GM12878 (cell line): ENCODE data around the gene LRRC74B. TPM values are rescaled to one million over a fixed set of nuclear protein-coding genes. Genes with fewer than 3 reads are reported as not detected.

Experiments
- ATAC-seq: fragments of 200-7000 bp; cut with Tn5 transposase; 3 replicates; pipeline ENCODE4 v1.9.1; 2020; ENCODE audit warnings: mild to moderate bottlenecking, moderate library complexity
- BruUV-seq: library from RNA; stranded (reverse); fragments of 400-500 nt; replicated peaks from 2 replicates; lab custom pipeline; 2021; lab: Mats Ljungman, UMichigan
- CTCF ChIA-PET: fragments of 300-600 bp; sonication (Branson Sonifier 250); formaldehyde crosslinking; extraction: SDS; loops from one replicate; lab custom pipeline; 2021; ENCODE audit warnings: inconsistent platforms; lab: Yijun Ruan, JAX
- POLR2A ChIA-PET: fragments of 350-600 bp; formaldehyde crosslinking; extraction: SDS; loops from one replicate; lab custom pipeline; 2021; ENCODE audit warnings: inconsistent platforms; lab: Charles Lee
- RAD21 ChIA-PET: fragments of 300-600 bp; sonication (Branson Sonifier 250); formaldehyde crosslinking; loops from one replicate; lab custom pipeline; 2023; ENCODE audit warnings: antibody characterized with exemption; ENCODE audit not compliant: unreplicated experiment; lab: Charles Lee
- SMC1A ChIA-PET: fragments of 300-600 bp; sonication (Branson Sonifier 250); formaldehyde crosslinking; loops from one replicate; lab custom pipeline; 2023; ENCODE audit not compliant: unreplicated experiment, uncharacterized antibody; lab: Charles Lee
- DNase-seq: peaks from one replicate; pipeline ENCODE4 v3.0.0-alpha.2; 2011; ENCODE audit warnings: low read depth, low spot score
- FAIRE-seq: peaks from 3 replicates; lab custom pipeline; 2011; peaks lifted over from hg19 to GRCh38; lab: Jason Lieb, UNC
- H2AFZ ChIP-seq: 2 replicates; pipeline ENCODE4 v1.6.0; 2011; ENCODE audit warnings: low read depth, low read length, control low read depth; ENCODE audit not compliant: control insufficient read depth
- H3K27ac ChIP-seq: 2 replicates; pipeline ENCODE4 v1.5.1; 2011; ENCODE audit warnings: control low read depth; ENCODE audit not compliant: control insufficient read depth, insufficient read depth
- H3K27me3 ChIP-seq, 2 experiments: replicated peaks in 1 of 2; 2 replicates each; pipeline versions ENCODE4 v1.6.0 to v1.6.1; 2011; ENCODE audit warnings: low read length in 1 of 2; ENCODE audit not compliant: control insufficient read depth in 2 of 2, insufficient read depth in 2 of 2
- H3K36me3 ChIP-seq, 2 experiments: 2 replicates each; pipeline ENCODE4 v1.5.1; 2011; ENCODE audit warnings: low read length in 1 of 2; ENCODE audit not compliant: control insufficient read depth in 2 of 2, insufficient read depth in 2 of 2
- H3K4me1 ChIP-seq: 2 replicates; pipeline ENCODE4 v1.6.1; 2011; ENCODE audit warnings: mild to moderate bottlenecking, low read length, moderate library complexity, mixed read lengths; ENCODE audit not compliant: control insufficient read depth, insufficient read depth
- H3K4me2 ChIP-seq: 2 replicates; pipeline ENCODE4 v1.6.0; 2011; ENCODE audit warnings: control low read depth; ENCODE audit not compliant: control insufficient read depth, insufficient read depth
- H3K4me3 ChIP-seq: fragments of 200-600 bp; sonication (generic); 2 replicates; pipeline ENCODE4 v1.5.1; 2016
- H3K79me2 ChIP-seq: 2 replicates; pipeline ENCODE4 v1.6.0; 2011; ENCODE audit warnings: low read length; ENCODE audit not compliant: control insufficient read depth, insufficient read depth
- H3K9ac ChIP-seq: 2 replicates; pipeline ENCODE4 v1.8.0; 2011; ENCODE audit warnings: low read length, control low read depth, mixed read lengths; ENCODE audit not compliant: control insufficient read depth, insufficient read depth
- H3K9me3 ChIP-seq: replicated peaks from 3 replicates; pipeline ENCODE4 v1.5.1; 2011; ENCODE audit warnings: mild to moderate bottlenecking, low read length; ENCODE audit not compliant: control insufficient read depth, insufficient read depth
- H4K20me1 ChIP-seq: 2 replicates; pipeline ENCODE4 v1.6.0; 2011; ENCODE audit not compliant: control insufficient read depth, insufficient read depth
- BRCA1 ChIP-seq: IDR thresholded peaks from 2 replicates; pipeline ENCODE4 v1.6.1; 2011; ENCODE audit warnings: low read depth, low read length, improper control_type of control experiment
- CHD1 ChIP-seq: IDR thresholded peaks from 2 replicates; pipeline ENCODE4 v1.6.1; 2012; ENCODE audit warnings: low read depth, low read length, improper control_type of control experiment
- NFYB ChIP-seq: IDR thresholded peaks from 2 replicates; pipeline ENCODE4 v1.6.1; 2011; ENCODE audit warnings: low read depth, mild to moderate bottlenecking, low read length, improper control_type of control experiment, moderate library complexity; ENCODE audit not compliant: insufficient read depth
- RAD51 ChIP-seq: fragments of 450-650 bp; IDR thresholded peaks from 2 replicates; pipeline ENCODE4 v1.6.1; 2016; ENCODE audit warnings: moderate library complexity, mild to moderate bottlenecking, inconsistent platforms
- ZNF274 ChIP-seq: IDR thresholded peaks from one replicate; pipeline ENCODE4 v1.8.0; 2011; ENCODE audit not compliant: insufficient read length, insufficient read depth
- WGBS: methylation state at CpG from one replicate; pipeline ENCODE4 v1.1.6; 2016; ENCODE audit warnings: low lambda C conversion rate; ENCODE audit not compliant: insufficient replicate concordance, insufficient coverage; ENCODE audit errors: missing lambda C conversion rate; 5-methylcytosine and 5-hydroxymethylcytosine counted together
- in situ Hi-C: fragments of 300-500 bp; cut with MboI; formaldehyde crosslinking; loops from 9 replicates; pipeline ENCODE4 v1.14.3; 2018; ENCODE audit warnings: mixed read lengths
- intact Hi-C: fragments of 100-400 bp; cut with micrococcal nuclease; formaldehyde crosslinking; loops from one replicate; pipeline ENCODE4 v1.14.2; 2022; ENCODE audit not compliant: unreplicated experiment
- polyA plus RNA-seq, 11 experiments: library from polyadenylated mRNA; depleted of rRNA in 4 of 11; unstranded in 6 of 11; stranded (reverse) in 5 of 11; fragments of >200 nt; fragmentation: Nextera tagmentation in 4 of 11; fragmentation: Illumina TruSeq in 1 of 11; extraction: Ambion mirVana in 4 of 11; extraction: Trizol in 1 of 11; gene quantifications; 1 replicate in 1 of 11; 2 replicates in 10 of 11; pipeline versions ENCODE4 v1.2.1 to v1.2.3, GENCODE V29; 2011 to 2016; ENCODE audit warnings: inconsistent platforms in 2 of 11, missing spikeins in 2 of 11, low read depth in 1 of 11
- total RNA-seq, 4 experiments: library from RNA; depleted of rRNA in 3 of 4; stranded (reverse); fragments of >200 nt in 3 of 4; fragmentation: Illumina TruSeq in 1 of 4; extraction: Trizol in 1 of 4; gene quantifications; 2 replicates each; pipeline versions ENCODE4 v1.2.1 to v1.2.3, GENCODE V29; 2013 to 2021
- TF ChIP-seq, protein P1 (sequence below): fragments of 450-650 bp; IDR thresholded peaks from 2 replicates; pipeline ENCODE4 v1.6.1; 2016; ENCODE audit warnings: mild to moderate bottlenecking
- TF ChIP-seq, protein P2 (sequence below): IDR thresholded peaks from 2 replicates; pipeline ENCODE4 v1.6.1; 2012; ENCODE audit warnings: improper control_type of control experiment, low read depth, low read length; ENCODE audit not compliant: insufficient replicate concordance
- TF ChIP-seq, protein P3 (sequence below): fragments of 450-650 bp; IDR thresholded peaks from 2 replicates; pipeline ENCODE4 v1.6.1; 2016; ENCODE audit warnings: mild to moderate bottlenecking, moderate library complexity, borderline replicate concordance

The LRRC74B gene
- total and polyA plus RNA-seq, 10 of the 15 experiments (the other 5 are each of a cell fraction or from before 2014, with no cell fraction given), result not detected

DNA sequence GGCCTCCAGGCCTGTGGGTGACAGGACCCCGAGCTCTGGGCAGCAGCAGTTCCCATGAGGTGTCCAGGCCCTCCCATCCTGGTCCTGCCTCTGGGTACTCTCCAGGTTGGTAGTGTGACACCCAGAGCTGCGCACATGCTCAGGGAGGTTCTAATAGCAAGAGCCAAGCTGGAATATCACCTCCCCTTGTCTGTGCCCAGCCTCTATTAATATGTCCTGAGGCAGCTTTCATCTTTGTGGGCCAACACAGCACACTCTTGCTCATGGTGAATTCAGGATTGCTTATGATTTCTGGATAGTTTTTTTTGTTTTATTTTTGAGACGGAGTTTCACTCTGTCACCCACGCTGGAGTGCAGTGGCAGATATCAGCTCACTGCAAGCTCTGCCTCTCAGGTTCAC is 27.4 kb upstream of the LRRC74B start:
- no peak overlapping the region for H3K27ac ChIP-seq
- ChIA-PET RAD21 (no interaction called here), SMC1A (no interaction called here), POLR2A (no interaction called here), CTCF (interaction anchor here (0.7 kb wide), 1 partner anchor 37 kb away, joined by 3 read pairs; no protein-coding TSS in a partner anchor)
- FAIRE-seq (no peak), ATAC-seq (no peak), DNase-seq (no peak)
- H2AFZ ChIP-seq, result no peak overlapping the region
- H3K4me3 ChIP-seq, result no peak overlapping the region
- no peaks in the 10 kb centered on the region for H4K20me1 ChIP-seq
- in situ Hi-C loops (no loop called here), intact Hi-C loops (no loop called here)
- TF ChIP-seq ZNF274 (no peak), RAD51 (no peak), BRCA1 (no peak), CHD1 (no peak), NFYB (no peak)
- TF ChIP-seq, protein P1, sequence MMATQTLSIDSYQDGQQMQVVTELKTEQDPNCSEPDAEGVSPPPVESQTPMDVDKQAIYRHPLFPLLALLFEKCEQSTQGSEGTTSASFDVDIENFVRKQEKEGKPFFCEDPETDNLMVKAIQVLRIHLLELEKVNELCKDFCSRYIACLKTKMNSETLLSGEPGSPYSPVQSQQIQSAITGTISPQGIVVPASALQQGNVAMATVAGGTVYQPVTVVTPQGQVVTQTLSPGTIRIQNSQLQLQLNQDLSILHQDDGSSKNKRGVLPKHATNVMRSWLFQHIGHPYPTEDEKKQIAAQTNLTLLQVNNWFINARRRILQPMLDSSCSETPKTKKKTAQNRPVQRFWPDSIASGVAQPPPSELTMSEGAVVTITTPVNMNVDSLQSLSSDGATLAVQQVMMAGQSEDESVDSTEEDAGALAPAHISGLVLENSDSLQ, result no peak
- TF ChIP-seq, protein P2, sequence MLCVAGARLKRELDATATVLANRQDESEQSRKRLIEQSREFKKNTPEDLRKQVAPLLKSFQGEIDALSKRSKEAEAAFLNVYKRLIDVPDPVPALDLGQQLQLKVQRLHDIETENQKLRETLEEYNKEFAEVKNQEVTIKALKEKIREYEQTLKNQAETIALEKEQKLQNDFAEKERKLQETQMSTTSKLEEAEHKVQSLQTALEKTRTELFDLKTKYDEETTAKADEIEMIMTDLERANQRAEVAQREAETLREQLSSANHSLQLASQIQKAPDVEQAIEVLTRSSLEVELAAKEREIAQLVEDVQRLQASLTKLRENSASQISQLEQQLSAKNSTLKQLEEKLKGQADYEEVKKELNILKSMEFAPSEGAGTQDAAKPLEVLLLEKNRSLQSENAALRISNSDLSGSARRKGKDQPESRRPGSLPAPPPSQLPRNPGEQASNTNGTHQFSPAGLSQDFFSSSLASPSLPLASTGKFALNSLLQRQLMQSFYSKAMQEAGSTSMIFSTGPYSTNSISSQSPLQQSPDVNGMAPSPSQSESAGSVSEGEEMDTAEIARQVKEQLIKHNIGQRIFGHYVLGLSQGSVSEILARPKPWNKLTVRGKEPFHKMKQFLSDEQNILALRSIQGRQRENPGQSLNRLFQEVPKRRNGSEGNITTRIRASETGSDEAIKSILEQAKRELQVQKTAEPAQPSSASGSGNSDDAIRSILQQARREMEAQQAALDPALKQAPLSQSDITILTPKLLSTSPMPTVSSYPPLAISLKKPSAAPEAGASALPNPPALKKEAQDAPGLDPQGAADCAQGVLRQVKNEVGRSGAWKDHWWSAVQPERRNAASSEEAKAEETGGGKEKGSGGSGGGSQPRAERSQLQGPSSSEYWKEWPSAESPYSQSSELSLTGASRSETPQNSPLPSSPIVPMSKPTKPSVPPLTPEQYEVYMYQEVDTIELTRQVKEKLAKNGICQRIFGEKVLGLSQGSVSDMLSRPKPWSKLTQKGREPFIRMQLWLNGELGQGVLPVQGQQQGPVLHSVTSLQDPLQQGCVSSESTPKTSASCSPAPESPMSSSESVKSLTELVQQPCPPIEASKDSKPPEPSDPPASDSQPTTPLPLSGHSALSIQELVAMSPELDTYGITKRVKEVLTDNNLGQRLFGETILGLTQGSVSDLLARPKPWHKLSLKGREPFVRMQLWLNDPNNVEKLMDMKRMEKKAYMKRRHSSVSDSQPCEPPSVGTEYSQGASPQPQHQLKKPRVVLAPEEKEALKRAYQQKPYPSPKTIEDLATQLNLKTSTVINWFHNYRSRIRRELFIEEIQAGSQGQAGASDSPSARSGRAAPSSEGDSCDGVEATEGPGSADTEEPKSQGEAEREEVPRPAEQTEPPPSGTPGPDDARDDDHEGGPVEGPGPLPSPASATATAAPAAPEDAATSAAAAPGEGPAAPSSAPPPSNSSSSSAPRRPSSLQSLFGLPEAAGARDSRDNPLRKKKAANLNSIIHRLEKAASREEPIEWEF, result no peak
- TF ChIP-seq, protein P3, sequence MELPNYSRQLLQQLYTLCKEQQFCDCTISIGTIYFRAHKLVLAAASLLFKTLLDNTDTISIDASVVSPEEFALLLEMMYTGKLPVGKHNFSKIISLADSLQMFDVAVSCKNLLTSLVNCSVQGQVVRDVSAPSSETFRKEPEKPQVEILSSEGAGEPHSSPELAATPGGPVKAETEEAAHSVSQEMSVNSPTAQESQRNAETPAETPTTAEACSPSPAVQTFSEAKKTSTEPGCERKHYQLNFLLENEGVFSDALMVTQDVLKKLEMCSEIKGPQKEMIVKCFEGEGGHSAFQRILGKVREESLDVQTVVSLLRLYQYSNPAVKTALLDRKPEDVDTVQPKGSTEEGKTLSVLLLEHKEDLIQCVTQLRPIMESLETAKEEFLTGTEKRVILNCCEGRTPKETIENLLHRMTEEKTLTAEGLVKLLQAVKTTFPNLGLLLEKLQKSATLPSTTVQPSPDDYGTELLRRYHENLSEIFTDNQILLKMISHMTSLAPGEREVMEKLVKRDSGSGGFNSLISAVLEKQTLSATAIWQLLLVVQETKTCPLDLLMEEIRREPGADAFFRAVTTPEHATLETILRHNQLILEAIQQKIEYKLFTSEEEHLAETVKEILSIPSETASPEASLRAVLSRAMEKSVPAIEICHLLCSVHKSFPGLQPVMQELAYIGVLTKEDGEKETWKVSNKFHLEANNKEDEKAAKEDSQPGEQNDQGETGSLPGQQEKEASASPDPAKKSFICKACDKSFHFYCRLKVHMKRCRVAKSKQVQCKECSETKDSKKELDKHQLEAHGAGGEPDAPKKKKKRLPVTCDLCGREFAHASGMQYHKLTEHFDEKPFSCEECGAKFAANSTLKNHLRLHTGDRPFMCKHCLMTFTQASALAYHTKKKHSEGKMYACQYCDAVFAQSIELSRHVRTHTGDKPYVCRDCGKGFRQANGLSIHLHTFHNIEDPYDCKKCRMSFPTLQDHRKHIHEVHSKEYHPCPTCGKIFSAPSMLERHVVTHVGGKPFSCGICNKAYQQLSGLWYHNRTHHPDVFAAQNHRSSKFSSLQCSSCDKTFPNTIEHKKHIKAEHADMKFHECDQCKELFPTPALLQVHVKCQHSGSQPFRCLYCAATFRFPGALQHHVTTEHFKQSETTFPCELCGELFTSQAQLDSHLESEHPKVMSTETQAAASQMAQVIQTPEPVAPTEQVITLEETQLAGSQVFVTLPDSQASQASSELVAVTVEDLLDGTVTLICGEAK, result no peak
- 23% methylated on average over 4 of the region's 4 CpGs for WGBS
- H3K4me1 ChIP-seq, result peaks cover 7% of the 10 kb centered on the region
- H3K36me3 ChIP-seq, result no peaks in the 10 kb centered on the region
- no TSS peak for BruUV-seq
- no peaks in the 10 kb centered on the region for H3K9me3 ChIP-seq
- H3K79me2 ChIP-seq, result no peaks in the 10 kb centered on the region
- H3K27me3 ChIP-seq, result no peaks in the 10 kb centered on the region; a peak in 2 of 4 replicates
- H3K4me2 ChIP-seq, result no peak overlapping the region
- H3K9ac ChIP-seq, result no peak overlapping the region
